Muscle of leg (tissue), 11 donors: ENCODE measurements around the gene MAGI1. TPM values are rescaled to one million over a fixed set of nuclear protein-coding genes. Genes with fewer than 3 reads are reported as not detected.

Experiments used
- DNase-seq: peaks from one replicate; pipeline ENCODE4 v3.0.0; 2013
- H3K27ac ChIP-seq: one replicate; pipeline ENCODE4 v1.5.1; 2013; ENCODE audit warnings: mild to moderate bottlenecking, low read length, control low read depth
- H3K27me3 ChIP-seq: one replicate; pipeline ENCODE4 v1.6.1; 2013; ENCODE audit warnings: low read length; ENCODE audit not compliant: control insufficient read depth, insufficient read depth
- H3K36me3 ChIP-seq: one replicate; pipeline ENCODE4 v1.6.1; 2013; ENCODE audit warnings: low read length; ENCODE audit not compliant: control insufficient read depth, insufficient read depth
- H3K4me1 ChIP-seq: one replicate; pipeline ENCODE4 v1.6.1; 2013; ENCODE audit warnings: low read length; ENCODE audit not compliant: control insufficient read depth, insufficient read depth
- H3K4me3 ChIP-seq: one replicate; pipeline ENCODE4 v1.5.1; 2013; ENCODE audit warnings: low read length, control low read depth
- H3K9me3 ChIP-seq: replicated peaks from 2 replicates; pipeline ENCODE4 v1.6.1; 2013; ENCODE audit warnings: low read depth, low read length; ENCODE audit not compliant: control insufficient read depth
- WGBS: methylation state at CpG from one replicate; pipeline ENCODE4 v1.1.5; 2013; ENCODE audit warnings: missing lambda C conversion rate; ENCODE audit not compliant: insufficient coverage; 5-methylcytosine and 5-hydroxymethylcytosine counted together
- polyA plus RNA-seq, 8 donors: library from polyadenylated mRNA; unstranded; fragments of 120-200 nt; gene quantifications; one replicate each; pipeline versions ENCODE4 v1.2.1 to v1.2.3, GENCODE V29; 2013; ENCODE audit warnings: inconsistent platforms in 1 of 8, low replicate concordance in 1 of 8; ENCODE audit not compliant: insufficient read length in 8 of 8, insufficient read depth in 1 of 8
- total RNA-seq: library from RNA; stranded (reverse); fragments of 120-200 nt; gene quantifications from one replicate; pipeline ENCODE4 v1.2.4, GENCODE V29; 2013

MAGI1 gene
- total and polyA plus RNA-seq, 9 donors = 10.0 to 16.8 (median 12.0) TPM

GRCh38 chr3:65914032-65914739 lies 124.5 kb downstream of the MAGI1 start:
- Histone ChIP-seq H3K27ac (no peak overlapping the region), H3K9me3 (peaks cover 6% of the 10 kb centered on the region), H3K4me3 (no peak overlapping the region), H3K27me3 (no peaks in the 10 kb centered on the region), H3K4me1 (no peaks in the 10 kb centered on the region), H3K36me3 (no peaks in the 10 kb centered on the region)
- DNase-seq = no peak
- no CpG with 5 or more reads among the region's 5 CpGs for WGBS

- Histone ChIP-seq H3K4me1 (no peaks in the 10 kb centered on the region), H3K27me3 (no peaks in the 10 kb centered on the region), H3K9me3 (peaks cover 6% of the 10 kb centered on the region), H3K27ac (no peak overlapping the region), H3K4me3 (no peak overlapping the region), H3K36me3 (no peaks in the 10 kb centered on the region)
- 100% methylated on average over 1 of the region's 1 CpG for WGBS
- DNase-seq = no peak
Observed at GRCh38 chr3:65912647-65913046, 126.1 kb downstream of the MAGI1 start.

- Histone ChIP-seq H3K27ac (no peak overlapping the region), H3K36me3 (no peaks in the 10 kb centered on the region), H3K27me3 (no peaks in the 10 kb centered on the region), H3K9me3 (no peaks in the 10 kb centered on the region), H3K4me1 (no peaks in the 10 kb centered on the region), H3K4me3 (no peak overlapping the region)
- WGBS = no CpG with 5 or more reads among the region's 4 CpGs
- peak; percentile 38 for DNase-seq
Observed at GRCh38 chr3:65908588-65908987, 130.1 kb downstream of the MAGI1 start.

GRCh38 chr3:65907232-65908130 lies 131.2 kb downstream of the MAGI1 start:
- Histone ChIP-seq H3K27ac (no peak overlapping the region), H3K4me1 (peaks cover under 1% of the 10 kb centered on the region), H3K36me3 (no peaks in the 10 kb centered on the region), H3K4me3 (no peak overlapping the region), H3K9me3 (no peaks in the 10 kb centered on the region), H3K27me3 (no peaks in the 10 kb centered on the region)
- no peak for DNase-seq
- 73% methylated on average over 3 of the region's 9 CpGs for WGBS

GRCh38 chr3:65905771-65906170 lies 132.9 kb downstream of the MAGI1 start:
- DNase-seq = no peak
- H3K4me3 ChIP-seq = no peak overlapping the region
- H3K27me3 ChIP-seq = no peaks in the 10 kb centered on the region
- no peak overlapping the region for H3K27ac ChIP-seq
- no peaks in the 10 kb centered on the region for H3K9me3 ChIP-seq
- no CpG with 5 or more reads among the region's 2 CpGs for WGBS
- H3K4me1 ChIP-seq = peaks cover 4% of the 10 kb centered on the region
- no peaks in the 10 kb centered on the region for H3K36me3 ChIP-seq

- no peak for DNase-seq
- no peaks in the 10 kb centered on the region for H3K27me3 ChIP-seq
- no peaks in the 10 kb centered on the region for H3K9me3 ChIP-seq
- H3K4me3 ChIP-seq = no peak overlapping the region
- H3K4me1 ChIP-seq = peaks cover 4% of the 10 kb centered on the region
- H3K36me3 ChIP-seq = no peaks in the 10 kb centered on the region
- H3K27ac ChIP-seq = no peak overlapping the region
Observed at GRCh38 chr3:65904016-65904415, 134.7 kb downstream of the MAGI1 start.

- DNase-seq = peak; percentile 41
- WGBS = 28% methylated on average over 3 of the region's 8 CpGs
- H3K27ac ChIP-seq = no peak overlapping the region
- no peaks in the 10 kb centered on the region for H3K9me3 ChIP-seq
- H3K27me3 ChIP-seq = no peaks in the 10 kb centered on the region
- H3K4me1 ChIP-seq = peaks cover 4% of the 10 kb centered on the region
- H3K36me3 ChIP-seq = no peaks in the 10 kb centered on the region
- no peak overlapping the region for H3K4me3 ChIP-seq
Observed at GRCh38 chr3:65902304-65902793, 136.4 kb downstream of the MAGI1 start.

GRCh38 chr3:65901226-65901625 lies 137.5 kb downstream of the MAGI1 start:
- peaks cover 4% of the 10 kb centered on the region for H3K4me1 ChIP-seq
- H3K4me3 ChIP-seq = no peak overlapping the region
- H3K27ac ChIP-seq = no peak overlapping the region
- no peaks in the 10 kb centered on the region for H3K36me3 ChIP-seq
- DNase-seq = no peak
- WGBS = no CpG with 5 or more reads among the region's 7 CpGs
- H3K27me3 ChIP-seq = no peaks in the 10 kb centered on the region
- no peaks in the 10 kb centered on the region for H3K9me3 ChIP-seq

GRCh38 chr3:65899226-65899625 lies 139.5 kb downstream of the MAGI1 start:
- Histone ChIP-seq H3K4me1 (peaks cover 4% of the 10 kb centered on the region), H3K9me3 (no peaks in the 10 kb centered on the region)
- no CpG with 5 or more reads among the region's 1 CpG for WGBS

GRCh38 chr3:65897766-65898165 lies 141.0 kb downstream of the MAGI1 start:
- Histone ChIP-seq H3K27me3 (no peaks in the 10 kb centered on the region), H3K4me3 (no peak overlapping the region), H3K27ac (no peak overlapping the region), H3K36me3 (no peaks in the 10 kb centered on the region), H3K9me3 (no peaks in the 10 kb centered on the region), H3K4me1 (peaks cover 4% of the 10 kb centered on the region)
- peak; percentile 64 for DNase-seq
- no CpG with 5 or more reads among the region's 3 CpGs for WGBS

More at GRCh38 chr3:65899226-65899625, 139.5 kb downstream of the MAGI1 start:
- no peaks in the 10 kb centered on the region for H3K36me3 ChIP-seq
- H3K27me3 ChIP-seq = no peaks in the 10 kb centered on the region
- H3K27ac ChIP-seq = no peak overlapping the region
- no peak overlapping the region for H3K4me3 ChIP-seq
- DNase-seq = no peak
